HG03280 (cell line): Measurements from ENCODE around the gene ALDH1A3.

Experiments used
- ATAC-seq: cut with Tn5 transposase; IDR thresholded peaks from one replicate; pipeline ENCODE4 v1.9.1; 2021; ENCODE audit warnings: mild to moderate bottlenecking, moderate library complexity; ENCODE audit not compliant: unreplicated experiment

Gene ALDH1A3

GRCh38 chr15:100900795-100901169 is 21.2 kb downstream of the ALDH1A3 start:
- no peak for ATAC-seq

- no peak for ATAC-seq
Observed at GRCh38 chr15:100901296-100901695, 21.7 kb downstream of the ALDH1A3 start.

GRCh38 chr15:100901702-100902435 is 22.2 kb downstream of the ALDH1A3 start:
- no peak for ATAC-seq

- no peak for ATAC-seq
Observed at GRCh38 chr15:100902436-100903167, 23.0 kb downstream of the ALDH1A3 start.

- no peak for ATAC-seq
Observed at GRCh38 chr15:100903168-100903554, 23.5 kb downstream of the ALDH1A3 start.

GRCh38 chr15:100905850-100906249 is 26.2 kb downstream of the ALDH1A3 start:
- no peak for ATAC-seq

GRCh38 chr15:100908466-100908865 is 28.8 kb downstream of the ALDH1A3 start:
- ATAC-seq = no peak

- ATAC-seq = no peak
Observed at GRCh38 chr15:100909565-100909964, 29.9 kb downstream of the ALDH1A3 start.

GRCh38 chr15:100909989-100910955 is 30.6 kb downstream of the ALDH1A3 start:
- ATAC-seq = no peak

GRCh38 chr15:100911086-100911485 is 31.5 kb downstream of the ALDH1A3 start:
- ATAC-seq = no peak

GRCh38 chr15:100913961-100914360 is 34.3 kb downstream of the ALDH1A3 start:
- ATAC-seq = no peak

GRCh38 chr15:100914876-100915275 is 35.2 kb downstream of the ALDH1A3 start:
- ATAC-seq = no peak

GRCh38 chr15:100918034-100918689 is 38.5 kb downstream of the ALDH1A3 start:
- peak; percentile 62 for ATAC-seq

- ATAC-seq = peak; percentile 30
Observed at GRCh38 chr15:100918690-100919480, 39.3 kb downstream of the ALDH1A3 start, which contains the start of gene LRRK1. LRRK1 (plus strand) TSS chr15:100919357; CDS start chr15:100924633, 5,276 bp downstream.

- peak; percentile 13 for ATAC-seq
Observed at GRCh38 chr15:100919481-100920405, 40.1 kb downstream of the ALDH1A3 start.

- ATAC-seq = no peak
Observed at GRCh38 chr15:100920516-100921135, 41.0 kb downstream of the ALDH1A3 start.

- no peak for ATAC-seq
Observed at GRCh38 chr15:100922192-100923040, 42.8 kb downstream of the ALDH1A3 start.
